B cell (primary cell): ENCODE results near the gene STK17B. TPM values are rescaled to one million over a fixed set of nuclear protein-coding genes. Genes with fewer than 3 reads are reported as not detected.

Experiments used
- ATAC-seq: fragments of 200-7000 bp; cut with Tn5 transposase; one replicate; pipeline ENCODE4 v1.10.0; 2021; ENCODE audit warnings: low read depth, mild to moderate bottlenecking, moderate number of reproducible peaks, moderate library complexity
- CTCF ChIA-PET: fragments of 350-600 bp; sonication (Branson Sonifier 250); formaldehyde crosslinking; loops from one replicate; lab custom pipeline; 2021; ENCODE audit warnings: antibody characterized with exemption, inconsistent platforms; lab: Charles Lee
- POLR2A ChIA-PET: fragments of 350-600 bp; sonication (Branson Sonifier 250); formaldehyde crosslinking; loops from one replicate; lab custom pipeline; 2021; ENCODE audit warnings: antibody characterized with exemption; lab: Charles Lee
- DNase-seq: peaks from one replicate; pipeline ENCODE4 v3.0.0; 2013
- H2AFZ ChIP-seq: 2 replicates; pipeline ENCODE4 v1.6.1; 2012; ENCODE audit warnings: mild to moderate bottlenecking, low read depth, low read length; ENCODE audit not compliant: insufficient read depth, poor library complexity, severe bottlenecking
- H3K27ac ChIP-seq, 2 donors: 1 replicate in 1 of 2; 2 replicates in 1 of 2; pipeline ENCODE4 v1.5.1; 2012 to 2013; ENCODE audit warnings: low read length in 2 of 2, mild to moderate bottlenecking in 2 of 2, moderate library complexity in 1 of 2
- H3K27me3 ChIP-seq, 4 experiments: fragments of 200-600 bp in 1 of 4; sonication (generic) in 1 of 4; replicated peaks in 1 of 4; 1 replicate in 2 of 4; 2 replicates in 2 of 4; pipeline versions ENCODE4 v1.6.1 to v1.7.0; 2013 to 2016; ENCODE audit warnings: low read length in 3 of 4, mild to moderate bottlenecking in 2 of 4, mixed read lengths in 1 of 4, moderate library complexity in 1 of 4; ENCODE audit not compliant: insufficient read depth in 4 of 4, control insufficient read depth in 3 of 4; ENCODE audit errors: control extremely low read depth in 1 of 4
- H3K36me3 ChIP-seq, 2 experiments: replicated peaks in 1 of 2; 1 replicate in 1 of 2; 2 replicates in 1 of 2; pipeline versions ENCODE4 v1.6.1 to v1.7.1; 2013; ENCODE audit warnings: low read length in 1 of 2; ENCODE audit not compliant: insufficient read depth in 2 of 2, control insufficient read depth in 1 of 2; ENCODE audit errors: control extremely low read depth in 1 of 2, extremely low read depth in 1 of 2
- H3K4me1 ChIP-seq, 2 donors: fragments of 200-600 bp in 1 of 2; sonication (generic) in 1 of 2; 1 replicate in 1 of 2; 2 replicates in 1 of 2; pipeline versions ENCODE4 v1.5.1 to v1.6.1; 2013 to 2017; ENCODE audit warnings: low read length in 2 of 2; ENCODE audit not compliant: control insufficient read depth in 2 of 2, insufficient read depth in 2 of 2
- H3K4me2 ChIP-seq: replicated peaks from 2 replicates; pipeline ENCODE3; 2012; ENCODE audit warnings: mild to moderate bottlenecking, low read depth, low read length; ENCODE audit not compliant: poor library complexity, severe bottlenecking
- H3K4me3 ChIP-seq, 5 experiments: fragments of 200-600 bp in 1 of 5; sonication (generic) in 1 of 5; 1 replicate in 3 of 5; 2 replicates in 2 of 5; pipeline versions ENCODE4 v1.5.1 to v1.7.0; 2011 to 2016; ENCODE audit warnings: low read length in 4 of 5, mild to moderate bottlenecking in 4 of 5, low read depth in 2 of 5, control low read depth in 1 of 5, moderate library complexity in 1 of 5; ENCODE audit not compliant: insufficient read depth in 1 of 5; ENCODE audit errors: control extremely low read depth in 1 of 5, extremely low read depth in 1 of 5
- H3K79me2 ChIP-seq: fragments of 200-600 bp; sonication (generic); one replicate; pipeline ENCODE4 v1.6.0; 2016; ENCODE audit warnings: low read length; ENCODE audit not compliant: control insufficient read depth, insufficient read depth
- H3K9ac ChIP-seq: fragments of 200-600 bp; sonication (generic); 2 replicates; pipeline ENCODE4 v1.6.1; 2017; ENCODE audit warnings: mild to moderate bottlenecking, low read length, moderate library complexity
- H3K9me3 ChIP-seq, 3 donors: one replicate each; pipeline versions ENCODE4 v1.6.1 to v1.7.1; 2013; ENCODE audit warnings: low read length in 2 of 3; ENCODE audit not compliant: control insufficient read depth in 2 of 3, insufficient read depth in 1 of 3; ENCODE audit errors: control extremely low read depth in 1 of 3
- H4K20me1 ChIP-seq: 2 replicates; pipeline ENCODE4 v1.6.0; 2012; ENCODE audit warnings: mild to moderate bottlenecking, low read length; ENCODE audit not compliant: insufficient read depth, control insufficient read depth, poor library complexity, severe bottlenecking
- H3K27ac Mint-ChIP-seq: one replicate; pipeline ENCODE4 v1.8.0; 2021; ENCODE audit warnings: mixed read lengths
- H3K27me3 Mint-ChIP-seq: one replicate; pipeline ENCODE4 v1.8.0; 2021; ENCODE audit warnings: mixed read lengths
- H3K4me1 Mint-ChIP-seq: one replicate; pipeline ENCODE4 v1.8.0; 2021; ENCODE audit warnings: mixed read lengths
- H3K4me3 Mint-ChIP-seq: one replicate; pipeline ENCODE4 v1.8.0; 2021; ENCODE audit warnings: mixed read lengths
- H3K9me3 Mint-ChIP-seq: one replicate; pipeline ENCODE4 v1.8.0; 2022; ENCODE audit warnings: mixed read lengths; ENCODE audit not compliant: insufficient read depth
- CTCF ChIP-seq: fragments of 200-600 bp; IDR thresholded peaks from one replicate; pipeline ENCODE4 v1.8.0; 2022; ENCODE audit warnings: antibody characterized with exemption, mild to moderate bottlenecking
- EZH2 ChIP-seq: IDR thresholded peaks from 2 replicates; pipeline ENCODE4 v1.6.1; 2012; ENCODE audit warnings: borderline replicate concordance, low read depth, mild to moderate bottlenecking, moderate library complexity, low read length; ENCODE audit not compliant: insufficient read depth, poor library complexity, severe bottlenecking
- WGBS: methylation state at CpG from one replicate; pipeline ENCODE4 v1.1.5; 2013; ENCODE audit warnings: missing lambda C conversion rate; ENCODE audit not compliant: insufficient coverage; 5-methylcytosine and 5-hydroxymethylcytosine counted together
- intact Hi-C: fragments of 100-400 bp; cut with micrococcal nuclease; formaldehyde crosslinking; loops from one replicate; pipeline ENCODE4 v1.10.0; 2022
- polyA plus RNA-seq: library from polyadenylated mRNA; depleted of rRNA; stranded (reverse); fragments of >200 nt; gene quantifications from 2 replicates; pipeline ENCODE4 v1.2.3, GENCODE V29; 2012
- total RNA-seq, 2 donors: library from RNA; stranded (reverse); fragments of 120-200 nt in 1 of 2; gene quantifications; 1 replicate in 1 of 2; 2 replicates in 1 of 2; pipeline versions ENCODE4 v1.2.3 to v1.2.4, GENCODE V29; 2013 to 2022

Gene STK17B
- total and polyA plus RNA-seq, 2 donors (not counting 1 experiment from before 2014, with no cell fraction given): 120 to 249 TPM

DNA sequence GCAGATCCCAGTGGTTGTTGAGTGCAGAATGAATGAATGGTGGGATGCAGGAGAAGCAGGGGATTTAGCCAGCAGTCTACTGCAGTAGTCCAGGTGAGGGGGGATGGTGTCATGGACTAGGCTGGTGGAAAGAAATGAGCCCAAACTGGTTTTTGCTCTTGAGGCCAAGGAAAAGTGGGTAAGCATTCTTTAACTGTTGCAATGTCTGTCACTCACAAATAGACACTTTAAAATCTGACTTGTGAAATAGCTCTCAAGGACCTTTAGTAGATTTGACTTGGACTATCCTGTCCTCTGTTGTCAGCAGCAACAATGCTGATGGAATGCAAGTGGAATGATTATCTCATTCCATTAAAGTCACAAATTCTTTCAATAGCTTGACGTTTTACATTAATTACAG is 37.5 kb upstream of the STK17B start:
- DNase-seq (no peak), ATAC-seq (no peak)
- ChIA-PET POLR2A (interaction anchor here (1.0 kb wide), 1 partner anchor 31 kb away, joined by 12 read pairs; no protein-coding TSS in a partner anchor), CTCF (interaction anchor here (1.0 kb wide), 1 partner anchor 19 kb away, joined by 3 read pairs; no protein-coding TSS in a partner anchor)
- Histone ChIP-seq H3K4me1 (peaks cover 32 to 33% of the 10 kb centered on the region in 2 donors), H3K27me3 (no peaks in the 10 kb centered on the region), H3K79me2 (peaks cover 12% of the 10 kb centered on the region), H3K4me2 (no peak overlapping the region), H4K20me1 (no peaks in the 10 kb centered on the region), H3K27ac (no peak overlapping the region), H3K4me3 (no peak overlapping the region), H2AFZ (no peak overlapping the region), H3K9me3 (peaks cover 0 to 4% (median 2%) of the 10 kb centered on the region in 3 donors), H3K36me3 (no peaks in the 10 kb centered on the region), H3K9ac (no peak overlapping the region)
- no peaks in the 10 kb centered on the region for H3K27me3 Mint-ChIP-seq
- peak overlapping the region; percentile 9 for H3K4me3 Mint-ChIP-seq
- WGBS: no CpG with 5 or more reads among the region's 1 CpG
- no peaks in the 10 kb centered on the region for H3K9me3 Mint-ChIP-seq
- intact Hi-C loops: loop anchor here (1.0 kb wide), 1 partner anchor 9 kb away; no protein-coding TSS in a partner anchor
- peaks cover 58% of the 10 kb centered on the region for H3K4me1 Mint-ChIP-seq
- H3K27ac Mint-ChIP-seq: peak overlapping the region; percentile 79
- TF ChIP-seq CTCF: no peak
- TF ChIP-seq EZH2: no peak

DNA sequence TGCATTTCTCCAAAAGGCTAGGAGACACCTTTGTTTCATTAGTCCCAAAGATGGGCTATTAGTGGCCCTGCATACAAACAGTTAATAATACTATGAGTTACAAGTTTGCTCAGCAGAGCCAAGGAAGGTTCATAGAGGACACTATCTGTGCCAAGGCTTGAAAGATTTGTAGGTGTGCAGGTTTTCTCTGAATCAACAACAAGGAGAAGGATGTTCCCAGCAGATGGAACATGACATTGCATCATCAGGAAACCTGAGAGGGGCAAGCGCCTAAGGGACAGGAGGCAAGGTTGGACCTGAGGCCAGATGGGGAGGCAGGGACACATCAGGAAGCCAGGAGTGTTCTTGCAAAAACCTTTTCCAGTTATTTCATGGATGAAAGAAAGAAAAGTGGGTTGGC is 35.4 kb upstream of the STK17B start:
- DNase-seq (no peak), ATAC-seq (no peak)
- H3K4me2 ChIP-seq: no peak overlapping the region
- H3K27ac ChIP-seq: no peak overlapping the region
- ChIA-PET POLR2A (interaction anchor here (0.6 to 0.8 kb wide), 2 partner anchors 31 to 36 kb away, joined by 3 to 6 read pairs; no protein-coding TSS in a partner anchor), CTCF (no interaction called here)
- intact Hi-C loops: no loop called here
- H3K36me3 ChIP-seq: no peaks in the 10 kb centered on the region
- H3K27ac Mint-ChIP-seq: peak overlapping the region; percentile 12
- H3K79me2 ChIP-seq: peaks cover 6% of the 10 kb centered on the region
- no peak overlapping the region for H3K4me3 Mint-ChIP-seq
- TF ChIP-seq EZH2 (no peak), CTCF (no peak)
- peaks cover 49% of the 10 kb centered on the region for H3K4me1 Mint-ChIP-seq
- no peak overlapping the region for H2AFZ ChIP-seq
- H3K9me3 Mint-ChIP-seq: no peaks in the 10 kb centered on the region
- peaks cover 0 to 4% (median 0%) of the 10 kb centered on the region in 3 donors for H3K9me3 ChIP-seq
- WGBS: 100% methylated on average over 1 of the region's 1 CpG
- H3K4me1 ChIP-seq: peaks cover 18 to 21% of the 10 kb centered on the region in 2 donors
- no peaks in the 10 kb centered on the region for H3K27me3 Mint-ChIP-seq
- H3K27me3 ChIP-seq: no peaks in the 10 kb centered on the region
- H3K9ac ChIP-seq: no peak overlapping the region
- H3K4me3 ChIP-seq: no peak overlapping the region
- H4K20me1 ChIP-seq: no peaks in the 10 kb centered on the region
